GM18526 (cell line): ENCODE measurements around the gene ZNF793.
A peak's percentile ranks its signal among the peaks of the same experiment; 100 is the strongest.

Experiments used
- POLR2A ChIP-seq: IDR thresholded peaks from 3 replicates; pipeline ENCODE4 v1.6.1; 2011; ENCODE audit not compliant: insufficient read length; ENCODE audit errors: extremely low read depth

ZNF793 gene

DNA sequence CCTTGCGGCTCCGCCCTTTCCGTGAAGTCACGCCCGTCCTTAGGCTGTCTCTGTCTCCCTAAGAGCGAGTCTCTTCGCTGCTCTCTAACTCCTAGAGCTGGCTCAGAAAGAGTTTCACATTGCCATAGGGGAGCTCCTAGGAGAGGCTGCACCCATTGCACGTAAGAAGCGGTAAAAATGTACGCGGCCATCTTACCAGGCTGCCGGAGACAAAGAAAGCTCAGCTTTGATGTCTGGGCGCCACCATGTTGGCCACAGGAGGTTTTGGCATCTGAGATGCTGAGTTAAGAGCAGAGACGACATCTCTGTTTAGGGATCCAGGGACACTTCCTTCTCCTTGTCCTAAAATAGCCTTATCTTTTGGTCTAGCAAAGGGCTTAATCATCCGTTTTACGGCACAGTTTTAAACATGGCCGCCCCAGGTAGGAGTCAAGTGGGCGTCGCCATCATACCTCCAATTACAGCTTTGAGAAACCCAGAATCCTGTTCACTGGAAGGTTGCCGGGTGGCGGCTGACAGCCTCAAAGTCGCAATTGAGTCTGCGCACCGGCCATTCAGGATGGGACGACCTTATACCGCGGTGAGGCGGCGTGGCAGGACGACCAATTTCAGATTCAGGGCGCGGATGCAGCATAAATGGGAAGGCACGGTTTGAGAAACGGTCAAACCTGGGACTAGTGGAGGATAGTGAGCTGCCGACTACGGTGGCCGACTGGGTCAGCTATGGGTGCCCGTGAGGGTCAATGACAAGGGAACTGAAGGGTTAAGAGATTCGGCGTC is at the start of gene ZNF793:
Gene ZNF793, plus strand, starts transcription at position 553 of the 780 bp plus-strand sequence. CDS start 16,501 bp downstream, outside the sequence.
- TF ChIP-seq POLR2A, result peak; percentile 56

DNA sequence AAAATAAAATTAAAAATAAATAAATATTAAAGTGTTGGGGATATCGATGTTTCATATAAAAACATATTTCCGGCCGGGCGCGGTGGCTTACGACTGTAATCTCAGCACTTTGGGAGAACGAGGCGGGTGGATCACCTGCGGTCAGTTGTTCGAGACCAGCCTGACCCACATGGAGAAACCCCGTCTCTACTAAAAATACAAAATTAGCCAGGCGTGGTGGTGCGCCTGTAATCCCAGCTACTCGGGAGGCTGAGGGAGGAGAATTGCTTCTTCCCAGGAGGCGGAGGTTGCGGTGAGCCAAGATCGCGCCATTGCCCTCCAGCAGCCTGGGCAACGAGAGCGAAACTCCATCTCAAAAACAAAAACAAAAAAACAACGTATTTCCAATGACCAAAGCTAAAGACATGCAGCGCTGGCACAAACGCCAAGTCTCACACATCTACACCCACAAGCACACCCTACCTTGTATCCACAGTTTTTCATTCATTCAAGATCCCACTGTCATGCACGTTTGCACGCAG is 40.4 kb upstream of the ZNF793 start:
- TF ChIP-seq POLR2A, result no peak

DNA sequence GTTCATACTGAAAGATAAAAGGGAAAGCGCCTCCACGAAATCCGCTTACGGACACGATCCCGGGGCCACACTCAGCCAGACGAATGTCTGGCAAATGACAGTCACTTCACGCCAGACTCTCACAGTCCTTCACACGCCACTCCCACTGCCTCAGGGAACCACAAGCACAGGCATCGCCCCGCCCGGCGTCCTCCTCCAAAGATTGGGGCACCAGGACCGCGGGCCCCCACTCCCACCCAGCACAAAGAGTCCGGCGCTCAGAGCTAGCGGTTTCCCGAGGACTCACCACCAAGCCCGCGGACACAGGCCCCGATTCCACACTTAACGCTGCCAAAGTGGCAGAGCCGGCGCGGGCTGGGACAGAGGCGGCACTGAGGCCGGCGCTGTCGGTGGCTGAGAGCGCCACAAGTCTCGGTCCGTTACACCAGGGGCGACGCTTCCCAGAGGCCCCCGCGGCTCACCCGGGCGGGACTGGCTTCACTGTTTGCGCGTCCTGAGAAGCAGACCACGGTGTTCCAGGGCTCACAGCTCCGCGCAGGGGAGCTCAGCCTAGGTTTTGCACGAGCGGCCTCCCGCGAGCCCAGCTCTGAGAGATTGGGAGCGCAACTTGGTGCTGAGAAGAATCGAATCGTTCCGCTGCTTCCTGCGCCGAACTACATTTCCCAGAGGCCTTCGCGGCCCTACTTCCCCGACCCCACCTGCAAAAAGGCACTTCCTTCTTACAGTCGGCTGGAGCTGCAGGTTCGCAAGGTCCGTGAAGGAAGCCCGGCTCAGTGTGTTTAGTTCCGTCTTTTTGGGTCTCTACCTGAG is 39.7 kb upstream of the ZNF793 start, which contains the start of gene ZNF569:
Gene ZNF569, minus strand, starts transcription at position 647 of the 810 bp plus-strand sequence. CDS start 22,523 bp downstream, outside the sequence.
- TF ChIP-seq POLR2A, result peak; percentile 74

DNA sequence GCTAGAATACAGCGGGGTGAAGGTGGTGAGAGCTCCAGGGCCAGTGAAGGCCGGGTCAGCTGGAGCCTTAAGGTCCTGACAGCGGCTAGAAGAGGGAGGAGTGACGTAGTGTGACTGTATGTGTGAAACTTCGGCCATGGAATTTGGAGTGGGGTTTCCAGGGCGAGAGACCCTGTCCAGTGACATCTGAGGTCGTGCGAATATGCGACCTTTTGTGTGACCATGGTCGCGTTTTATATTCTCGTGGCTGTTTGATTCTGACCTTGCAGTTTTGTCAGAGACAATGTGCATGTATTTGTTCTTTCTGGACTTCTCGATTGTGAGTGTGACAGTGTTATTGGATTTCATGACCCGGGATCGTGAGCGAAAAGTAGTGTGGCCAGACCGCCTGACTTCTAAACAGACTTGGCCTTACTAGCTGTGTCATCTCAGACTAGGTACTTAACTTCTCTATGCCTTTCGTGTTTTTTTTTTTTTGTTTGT is 39.1 kb upstream of the ZNF793 start:
- TF ChIP-seq POLR2A, result no peak

DNA sequence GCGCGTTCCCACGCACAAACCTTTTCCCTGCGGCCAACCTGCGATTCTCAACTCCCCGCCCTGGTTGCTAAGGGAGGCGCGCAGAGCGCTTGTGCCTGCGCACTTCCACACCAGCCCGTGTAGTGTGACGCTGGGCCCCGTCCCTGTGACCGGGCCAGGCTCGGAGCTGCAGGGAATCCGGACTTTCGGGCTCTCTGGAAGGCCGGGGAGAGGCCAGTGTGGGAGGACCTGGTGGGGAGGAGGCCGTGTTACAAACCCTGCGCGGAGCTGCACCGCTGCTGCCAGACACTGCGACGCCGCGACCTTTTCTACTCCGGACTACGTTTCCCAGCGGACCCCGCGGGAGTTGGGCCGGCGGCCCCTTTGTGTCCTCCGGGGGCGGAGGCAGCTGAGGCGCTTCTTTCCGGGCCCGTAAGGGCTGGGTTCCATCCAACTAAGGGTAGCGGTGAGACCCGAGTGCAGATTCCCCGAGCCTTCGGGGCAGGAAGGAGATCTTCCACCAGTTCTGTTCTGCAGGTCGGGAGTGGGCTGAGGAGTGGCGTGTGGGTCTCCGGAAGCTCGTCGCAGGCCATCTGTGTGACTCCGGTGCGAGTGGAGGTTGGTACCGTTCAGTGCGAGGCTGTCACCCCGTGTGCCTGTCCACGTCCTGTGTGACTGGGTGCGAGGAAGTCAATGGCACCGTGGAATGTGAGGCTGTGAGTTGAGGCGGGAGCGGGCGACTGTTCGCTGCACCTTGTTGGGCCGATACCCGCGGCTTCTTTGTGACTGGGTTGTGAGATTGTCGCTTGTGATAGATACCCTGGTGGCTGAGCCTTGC is 37.6 kb upstream of the ZNF793 start, which contains the start of gene ZNF570:
Gene ZNF570, plus strand, starts transcription at position 396 of the 817 bp plus-strand sequence. CDS start 999 bp downstream, outside the sequence.
- peak; percentile 74 for TF ChIP-seq POLR2A

DNA sequence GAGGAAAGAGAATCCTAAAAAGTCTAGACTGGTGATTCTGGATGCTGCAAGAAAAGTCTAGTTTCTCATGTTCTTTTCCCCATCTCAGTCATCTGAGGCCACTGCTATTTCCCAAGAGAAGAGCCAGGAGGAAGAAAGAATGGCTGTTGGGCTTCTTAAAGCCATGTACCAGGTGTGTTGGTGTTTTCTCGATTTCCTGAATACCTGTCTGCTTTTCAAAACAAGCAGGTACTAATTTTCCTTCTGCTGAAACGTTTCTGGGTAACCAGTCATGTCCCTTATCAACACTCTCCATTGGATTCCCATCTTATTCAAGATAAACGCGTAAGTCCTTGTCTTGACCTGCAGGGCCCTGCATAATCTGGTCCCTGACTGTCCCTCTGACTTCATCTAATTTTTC is 36.5 kb upstream of the ZNF793 start:
- no peak for TF ChIP-seq POLR2A

DNA sequence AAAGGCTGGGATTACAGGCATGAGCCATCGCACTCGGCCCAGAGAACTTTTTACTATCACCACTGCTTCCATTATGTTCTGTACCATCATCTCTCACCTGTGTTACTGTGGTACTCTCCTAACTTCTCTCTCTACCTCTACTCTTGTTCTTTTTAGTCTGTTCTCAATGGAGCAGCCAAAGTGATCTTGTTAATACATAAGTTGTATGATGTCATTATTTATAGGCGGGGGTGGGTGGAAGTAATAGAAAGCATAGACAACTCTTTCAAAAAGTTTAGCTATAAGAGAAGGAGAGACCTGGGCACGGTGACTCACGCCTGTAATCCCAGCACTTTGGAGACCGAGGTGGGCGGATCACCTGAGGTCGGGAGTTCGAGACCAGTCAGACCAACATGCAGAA is 34.6 kb upstream of the ZNF793 start:
- TF ChIP-seq POLR2A, result no peak

DNA sequence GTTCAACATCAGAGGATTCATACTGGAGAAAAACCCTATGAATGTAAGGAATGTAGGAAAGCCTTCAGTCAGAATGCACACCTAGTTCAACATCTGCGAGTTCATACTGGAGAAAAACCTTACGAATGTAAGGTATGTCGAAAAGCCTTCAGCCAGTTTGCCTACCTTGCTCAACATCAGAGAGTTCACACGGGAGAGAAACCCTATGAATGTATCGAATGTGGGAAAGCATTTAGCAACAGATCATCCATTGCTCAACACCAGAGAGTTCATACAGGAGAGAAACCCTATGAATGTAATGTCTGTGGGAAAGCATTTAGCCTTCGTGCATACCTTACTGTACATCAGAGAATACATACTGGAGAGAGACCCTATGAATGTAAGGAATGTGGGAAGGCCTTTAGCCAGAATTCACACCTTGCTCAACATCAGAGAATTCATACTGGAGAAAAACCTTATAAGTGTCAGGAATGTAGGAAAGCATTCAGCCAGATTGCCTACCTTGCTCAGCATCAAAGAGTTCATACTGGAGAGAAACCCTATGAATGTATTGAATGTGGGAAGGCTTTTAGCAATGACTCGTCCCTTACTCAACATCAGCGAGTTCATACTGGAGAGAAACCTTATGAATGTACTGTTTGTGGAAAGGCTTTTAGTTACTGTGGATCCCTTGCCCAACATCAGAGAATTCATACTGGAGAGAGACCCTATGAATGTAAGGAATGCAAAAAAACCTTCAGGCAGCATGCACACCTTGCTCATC is 22.2 kb upstream of the ZNF793 start:
- TF ChIP-seq POLR2A, result no peak

DNA sequence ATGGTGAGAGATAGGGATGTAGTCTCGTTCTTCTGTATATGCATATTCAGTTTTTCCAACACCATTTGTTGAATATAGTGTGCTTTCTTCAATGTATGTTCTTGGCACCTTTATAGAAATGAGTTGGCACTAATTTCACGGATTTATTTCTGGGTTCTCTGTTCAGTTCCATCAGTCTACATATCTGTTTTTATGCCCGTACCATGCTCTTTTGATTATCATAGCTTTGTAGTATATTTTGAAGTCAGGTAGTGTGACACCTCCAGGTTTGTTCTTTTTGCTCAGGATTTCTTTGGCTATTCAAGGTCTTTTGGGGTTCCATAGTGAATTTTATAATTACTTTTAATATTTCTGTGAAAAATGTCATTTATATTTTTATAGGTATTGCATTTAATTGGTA is 14.5 kb upstream of the ZNF793 start:
- TF ChIP-seq POLR2A, result no peak

DNA sequence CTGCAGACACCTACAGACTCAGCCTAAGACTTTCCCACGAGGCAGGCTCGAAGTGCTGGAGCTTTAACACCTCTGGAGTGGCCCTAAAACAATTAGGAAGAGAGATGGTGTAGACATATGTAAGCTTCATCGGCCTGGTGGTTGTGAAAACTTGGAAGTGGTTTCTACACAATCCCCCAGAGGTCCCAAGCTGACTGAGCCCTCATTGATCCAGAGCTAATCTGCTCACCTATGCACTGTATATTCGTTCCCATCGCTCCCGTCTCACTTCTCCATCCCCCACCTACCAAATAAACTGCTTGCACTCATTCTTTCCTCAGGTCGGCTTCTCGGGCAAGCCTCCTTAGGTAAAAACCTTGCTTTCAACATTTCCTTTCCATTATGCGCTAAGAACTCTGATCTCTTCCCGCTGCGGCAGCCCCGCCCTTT is 767 bp upstream of the ZNF793 start:
- TF ChIP-seq POLR2A, result no peak

DNA sequence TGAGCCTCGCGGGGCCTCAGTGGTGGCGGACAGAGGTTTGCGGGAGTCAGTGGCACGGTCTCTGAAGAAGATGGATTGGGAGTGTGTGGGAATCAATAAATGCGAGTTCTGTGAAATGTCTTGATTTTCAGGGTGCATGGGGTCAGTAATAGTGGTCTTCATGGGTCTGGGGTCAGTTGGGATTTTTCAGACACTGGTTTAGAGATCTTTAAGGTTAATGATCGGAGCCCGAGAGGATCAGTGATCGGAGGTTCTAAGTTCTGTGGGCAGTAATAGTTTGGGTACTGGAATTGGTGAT is 377 bp downstream of the ZNF793 start:
- TF ChIP-seq POLR2A, result no peak

DNA sequence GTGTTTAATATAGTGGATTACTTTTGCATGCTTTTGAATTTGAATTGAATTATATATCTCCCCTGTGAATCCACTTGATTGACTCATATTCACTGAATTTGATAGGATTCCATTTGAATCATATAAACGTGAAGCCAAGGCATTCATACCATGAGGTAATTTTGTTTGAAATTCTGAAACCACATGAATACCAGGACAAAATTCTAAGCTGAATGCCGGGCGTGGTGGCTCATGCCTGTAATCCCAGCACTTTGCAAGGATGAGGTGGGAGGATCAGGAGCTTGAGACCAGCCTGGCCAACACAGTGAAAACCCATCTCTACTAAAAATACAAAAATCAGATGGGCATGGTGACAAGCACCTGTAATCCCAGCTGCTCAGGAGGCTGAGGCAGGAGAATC is 4.4 kb downstream of the ZNF793 start:
- no peak for TF ChIP-seq POLR2A

DNA sequence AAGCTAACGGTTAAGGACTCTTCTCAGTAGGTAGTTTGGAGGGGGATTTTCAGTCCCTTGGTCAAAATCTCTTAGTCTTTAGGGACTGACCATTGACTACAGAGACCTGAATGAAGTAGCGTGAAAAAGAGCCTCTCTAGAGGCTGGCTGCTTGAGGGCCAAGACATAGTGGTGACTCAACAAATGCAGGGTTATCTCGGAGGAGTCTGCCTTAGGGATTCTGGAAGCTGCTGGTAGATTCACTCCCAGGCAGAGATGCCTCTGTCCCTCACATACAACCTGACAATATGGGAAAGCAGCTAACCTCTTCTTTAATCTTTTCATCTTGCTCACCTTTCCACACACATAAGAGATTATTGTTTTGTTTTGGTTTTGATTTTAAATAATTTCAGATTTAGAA is 5.1 kb downstream of the ZNF793 start:
- no peak for TF ChIP-seq POLR2A

DNA sequence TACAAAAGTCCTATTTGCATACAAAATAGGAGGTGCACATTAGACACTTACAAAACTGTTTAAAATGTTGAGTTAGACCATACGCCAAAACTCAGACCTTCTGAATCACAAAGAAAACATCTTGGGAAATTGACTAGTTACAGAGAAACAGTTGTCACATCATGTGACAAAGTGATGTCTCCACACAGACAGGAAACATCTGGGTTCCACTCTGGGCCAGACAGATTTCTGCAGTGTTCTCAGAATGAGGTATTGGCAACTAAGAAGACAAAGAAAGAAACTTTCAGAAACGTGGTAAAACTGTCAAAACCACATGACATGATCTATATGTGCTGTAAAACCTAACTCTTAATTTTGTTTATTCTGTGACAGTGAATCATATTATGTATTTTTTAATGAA is 6.7 kb downstream of the ZNF793 start:
- TF ChIP-seq POLR2A, result no peak
